Esophagus squamous epithelium (tissue), 4 donors: ENCODE data around the gene CDX2.

Experiments used
- POLR2A ChIP-seq, 4 donors: fragments of 450-650 bp; IDR thresholded peaks; one replicate each; pipeline ENCODE4 v1.6.1; 2017; ENCODE audit warnings: antibody characterized with exemption in 4 of 4, mild to moderate bottlenecking in 4 of 4, moderate library complexity in 3 of 4
- TF ChIP-seq, protein P1 (sequence below), 6 experiments: fragments of 450-650 bp in 4 of 6; fragments of 200-600 bp in 2 of 6; sonication (generic) in 2 of 6; IDR thresholded peaks; one replicate each; pipeline ENCODE4 v1.5.1; 2016 to 2019; ENCODE audit warnings: antibody characterized with exemption in 6 of 6, mild to moderate bottlenecking in 4 of 6, moderate library complexity in 4 of 6

DNA sequence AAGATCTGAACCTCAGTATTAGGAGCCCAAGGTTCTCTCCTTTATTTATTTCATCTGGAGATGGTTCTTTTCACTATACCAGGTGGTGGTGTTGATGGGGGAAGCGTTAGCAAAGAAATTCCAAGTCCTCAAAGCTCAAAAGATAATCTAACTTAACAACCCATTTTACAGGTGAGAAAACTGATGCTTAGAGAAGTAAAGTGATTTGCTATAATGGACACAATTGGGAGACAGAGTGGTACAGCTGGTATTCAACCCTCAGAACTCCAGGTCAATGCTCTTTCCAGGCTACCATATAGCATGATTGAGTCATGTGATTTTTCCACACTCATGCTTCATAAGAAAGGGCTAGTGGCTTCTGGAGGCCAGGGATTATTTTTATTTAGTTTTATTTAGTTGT lies 44.4 kb upstream of the CDX2 start:
- TF ChIP-seq, protein P1, sequence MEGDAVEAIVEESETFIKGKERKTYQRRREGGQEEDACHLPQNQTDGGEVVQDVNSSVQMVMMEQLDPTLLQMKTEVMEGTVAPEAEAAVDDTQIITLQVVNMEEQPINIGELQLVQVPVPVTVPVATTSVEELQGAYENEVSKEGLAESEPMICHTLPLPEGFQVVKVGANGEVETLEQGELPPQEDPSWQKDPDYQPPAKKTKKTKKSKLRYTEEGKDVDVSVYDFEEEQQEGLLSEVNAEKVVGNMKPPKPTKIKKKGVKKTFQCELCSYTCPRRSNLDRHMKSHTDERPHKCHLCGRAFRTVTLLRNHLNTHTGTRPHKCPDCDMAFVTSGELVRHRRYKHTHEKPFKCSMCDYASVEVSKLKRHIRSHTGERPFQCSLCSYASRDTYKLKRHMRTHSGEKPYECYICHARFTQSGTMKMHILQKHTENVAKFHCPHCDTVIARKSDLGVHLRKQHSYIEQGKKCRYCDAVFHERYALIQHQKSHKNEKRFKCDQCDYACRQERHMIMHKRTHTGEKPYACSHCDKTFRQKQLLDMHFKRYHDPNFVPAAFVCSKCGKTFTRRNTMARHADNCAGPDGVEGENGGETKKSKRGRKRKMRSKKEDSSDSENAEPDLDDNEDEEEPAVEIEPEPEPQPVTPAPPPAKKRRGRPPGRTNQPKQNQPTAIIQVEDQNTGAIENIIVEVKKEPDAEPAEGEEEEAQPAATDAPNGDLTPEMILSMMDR (IDR thresholded peaks at IDR 0.05), result no peak
- TF ChIP-seq POLR2A (IDR thresholded peaks at IDR 0.05), result no peak
